HG02884 (cell line): ENCODE measurements around the gene COPZ2.
"Not testable (repeated sequence)": the region's sequence is repeated elsewhere in the genome, so short reads cannot be mapped to it uniquely, and the experiment has no call there.

Experiments
- ATAC-seq: cut with Tn5 transposase; IDR thresholded peaks from one replicate; pipeline ENCODE4 v1.9.1; 2021; ENCODE audit warnings: mild to moderate bottlenecking, moderate library complexity; ENCODE audit not compliant: unreplicated experiment

COPZ2 gene

GRCh38 chr17:48010193-48010592 lies 27.4 kb downstream of the COPZ2 start:
- no peak for ATAC-seq

DNA sequence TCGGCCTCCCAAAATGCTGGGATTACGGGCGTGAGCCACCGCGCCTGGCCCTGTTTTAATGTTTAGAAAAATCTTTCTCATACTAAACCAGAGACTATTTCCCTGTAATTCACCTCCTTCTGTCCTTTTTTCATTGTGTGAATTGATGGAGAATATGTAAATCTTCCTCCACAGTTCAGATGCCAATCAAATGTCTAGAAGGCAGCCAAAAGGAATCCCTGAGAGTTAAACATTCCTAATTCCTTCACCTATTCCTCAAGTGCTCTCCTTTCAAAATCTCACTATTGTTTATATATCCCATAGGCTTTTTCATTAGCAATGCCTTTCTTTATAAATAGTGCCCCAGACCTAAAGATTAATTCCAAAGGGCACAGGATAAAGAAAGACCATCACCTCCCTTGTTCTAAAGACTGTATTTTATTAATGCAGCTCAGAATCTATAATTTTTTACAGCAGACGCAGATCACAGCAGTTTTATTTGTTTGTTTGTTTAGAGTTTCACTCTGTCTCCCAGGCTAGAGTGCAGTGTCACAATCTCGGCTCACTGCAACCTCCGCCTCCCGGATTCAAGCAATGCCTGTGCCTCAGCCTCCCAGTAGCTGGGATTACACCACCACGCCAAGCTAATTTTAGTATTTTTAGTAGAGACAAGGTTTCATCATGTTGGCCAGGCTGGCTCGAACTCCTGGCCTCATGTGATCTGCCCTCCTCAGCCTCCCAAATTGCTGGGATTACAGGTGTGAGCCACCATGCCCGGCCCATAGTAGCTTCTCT lies 30.5 kb downstream of the COPZ2 start:
- ATAC-seq, result no peak

GRCh38 chr17:48004983-48005382 lies 32.6 kb downstream of the COPZ2 start:
- ATAC-seq, result no peak

DNA sequence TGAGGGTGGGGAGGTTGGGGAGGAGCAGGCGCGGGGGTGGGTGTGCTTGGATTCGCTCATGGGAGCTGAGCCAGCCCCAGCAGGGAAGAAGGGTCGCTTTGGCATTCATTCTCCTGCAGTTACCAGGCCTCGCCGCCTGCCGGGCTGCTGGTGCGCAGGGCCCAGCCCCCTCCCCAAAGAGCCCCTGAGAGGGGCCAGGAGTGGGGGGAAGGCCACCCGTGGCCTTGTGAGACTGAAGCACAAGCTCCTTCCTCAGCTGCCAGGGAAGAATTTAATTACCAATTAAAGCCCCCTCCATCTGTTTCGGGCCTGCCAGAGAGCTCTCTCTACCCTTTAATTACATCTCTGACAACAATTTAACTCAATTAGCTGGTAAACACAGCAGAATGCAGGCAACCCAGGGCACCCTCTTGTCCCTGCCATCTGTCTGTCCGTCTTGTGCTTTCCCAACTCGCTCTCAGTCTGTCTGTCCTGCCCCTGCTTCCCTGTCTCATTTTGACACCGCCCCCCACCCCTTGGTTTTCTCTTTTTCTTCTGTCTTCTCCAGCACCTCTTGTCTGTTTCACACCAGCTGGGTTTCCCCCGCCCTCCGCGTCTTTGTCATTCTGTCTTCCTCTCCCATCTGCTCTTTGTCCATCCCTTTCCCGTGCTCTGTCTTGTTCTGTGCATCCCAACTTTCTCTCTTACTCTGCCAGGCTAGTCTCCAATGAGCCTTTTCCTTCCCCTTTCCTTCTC lies 34.0 kb downstream of the COPZ2 start:
- no peak for ATAC-seq

DNA sequence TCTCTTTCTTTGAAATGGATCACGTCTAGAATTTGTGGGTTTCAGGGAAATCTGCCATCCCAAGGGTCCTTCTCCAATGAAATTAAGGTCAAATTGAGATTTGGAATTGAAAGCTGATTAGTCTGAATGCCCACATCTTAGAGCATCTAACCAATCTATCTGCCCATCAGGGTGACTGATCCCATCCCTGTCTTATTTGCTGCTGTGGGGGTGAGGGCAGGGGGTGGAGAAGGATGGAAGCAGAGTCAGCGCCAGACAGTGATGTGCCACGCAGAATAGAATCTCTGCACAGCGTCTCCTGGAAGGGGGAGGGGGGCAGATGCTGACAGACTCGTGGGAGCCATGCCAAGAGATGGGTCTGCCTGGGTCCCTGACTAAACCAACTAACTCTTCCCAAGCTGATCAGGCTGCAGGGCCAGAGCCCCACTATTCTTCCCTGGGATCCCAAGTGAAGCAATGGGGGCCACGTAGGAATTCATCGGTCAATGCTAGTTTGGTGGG lies 34.6 kb downstream of the COPZ2 start:
- ATAC-seq, result no peak

- no peak for ATAC-seq
Observed at GRCh38 chr17:48002266-48002915, 35.2 kb downstream of the COPZ2 start.

GRCh38 chr17:48001657-48002056 lies 35.9 kb downstream of the COPZ2 start:
- ATAC-seq, result not testable (repeated sequence)

GRCh38 chr17:48001197-48001596 lies 36.4 kb downstream of the COPZ2 start:
- ATAC-seq, result no peak

DNA sequence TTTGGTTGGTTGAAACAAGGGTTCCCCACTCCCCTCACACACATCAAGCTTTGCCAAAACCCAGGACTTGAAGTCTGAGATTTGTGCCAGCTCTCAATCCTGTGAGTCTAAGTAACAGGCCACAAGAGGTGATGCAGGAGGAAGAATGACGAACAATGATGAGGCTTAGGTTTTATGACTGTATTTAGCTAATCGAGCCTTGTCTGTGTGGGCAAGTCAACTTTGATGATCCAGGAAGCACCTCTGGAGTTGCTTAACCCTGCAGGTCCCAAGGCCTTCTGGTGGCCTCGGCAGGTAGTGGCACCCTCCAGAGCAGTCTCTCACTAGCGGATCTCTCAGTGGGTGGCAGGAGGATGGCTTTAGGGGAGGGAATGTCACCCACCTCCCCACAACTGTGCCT lies 38.0 kb downstream of the COPZ2 start:
- no peak for ATAC-seq

GRCh38 chr17:47998044-47998443 lies 39.6 kb downstream of the COPZ2 start:
- ATAC-seq, result no peak

DNA sequence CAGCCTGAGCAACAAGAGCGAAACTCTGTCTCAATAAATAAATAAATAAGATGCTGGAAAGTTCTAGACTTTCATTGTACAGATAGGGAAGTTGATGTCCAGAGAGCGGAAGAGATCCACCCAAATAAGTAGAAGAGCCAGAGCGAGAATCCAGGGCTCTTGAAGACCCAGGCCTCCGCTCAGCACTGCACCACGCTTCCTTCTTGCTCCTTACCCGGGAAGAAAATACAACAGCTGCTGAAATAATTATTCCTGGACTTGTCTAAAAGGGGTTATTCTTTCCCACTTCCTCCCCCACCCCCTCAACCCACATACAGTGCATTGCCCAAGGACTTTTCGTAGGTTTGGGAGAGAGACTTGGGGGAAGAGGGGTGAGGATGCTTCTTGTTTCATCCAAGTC lies 40.0 kb downstream of the COPZ2 start:
- no peak for ATAC-seq

GRCh38 chr17:47996201-47996600 lies 41.4 kb downstream of the COPZ2 start:
- ATAC-seq, result no peak

DNA sequence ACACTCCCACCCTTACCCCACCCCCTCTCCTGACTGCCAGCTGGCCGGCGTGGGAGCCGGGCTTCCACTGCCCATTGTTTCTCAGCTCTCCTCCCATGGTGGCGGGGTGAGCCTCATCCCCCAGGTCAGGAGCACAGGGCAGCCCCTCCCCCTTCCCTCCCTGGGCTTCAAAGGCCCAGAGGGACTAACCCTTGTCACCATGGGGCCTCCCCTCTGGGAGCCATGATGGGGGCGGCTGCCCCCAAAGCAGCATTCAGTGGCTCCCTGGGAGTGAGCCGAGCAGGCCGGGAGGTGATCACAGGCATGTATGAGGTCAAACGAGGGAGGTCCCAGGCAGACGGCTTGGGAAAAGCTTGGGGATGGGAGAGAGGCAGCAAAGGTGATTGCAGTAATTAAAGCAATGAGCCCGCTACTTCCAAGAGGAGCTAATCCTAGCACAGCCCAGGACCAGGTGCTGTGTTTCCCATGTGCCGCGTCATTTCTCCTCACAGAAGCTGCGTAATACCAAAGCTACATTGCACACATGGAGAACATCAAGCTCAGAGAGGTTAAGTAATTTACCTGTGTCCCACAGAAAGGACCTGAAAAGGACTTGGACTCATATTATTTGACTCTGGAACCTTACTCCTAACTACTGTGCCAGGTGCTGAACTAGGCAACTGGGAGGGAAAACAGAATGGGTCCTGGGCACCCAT lies 42.2 kb downstream of the COPZ2 start:
- no peak for ATAC-seq

- ATAC-seq, result no peak
Observed at GRCh38 chr17:47994724-47995123, 42.9 kb downstream of the COPZ2 start.

DNA sequence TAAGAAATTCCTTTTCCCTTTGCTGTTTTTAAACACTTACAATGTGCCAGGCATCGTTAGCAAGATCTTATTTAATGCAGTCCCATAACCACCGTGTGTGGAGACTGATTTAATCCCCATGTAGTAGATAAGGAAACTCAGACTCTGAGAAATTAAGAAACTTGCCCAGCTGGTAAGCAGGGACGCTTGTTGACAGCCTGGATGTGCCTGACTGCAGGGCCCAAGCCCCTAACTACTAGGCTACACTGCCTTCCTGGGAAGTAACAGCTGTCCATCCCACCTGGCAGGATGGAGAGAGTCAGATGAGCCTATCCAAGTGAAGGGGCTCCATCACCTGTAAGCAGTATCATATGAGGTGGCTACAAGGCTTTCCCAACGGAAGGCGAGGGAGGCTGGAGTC lies 43.6 kb downstream of the COPZ2 start:
- ATAC-seq, result no peak

GRCh38 chr17:47993031-47993564 lies 44.5 kb downstream of the COPZ2 start:
- ATAC-seq, result no peak

GRCh38 chr17:47992216-47992615 lies 45.4 kb downstream of the COPZ2 start:
- ATAC-seq, result no peak

- no peak for ATAC-seq
Observed at GRCh38 chr17:47990962-47991731, 46.5 kb downstream of the COPZ2 start.

DNA sequence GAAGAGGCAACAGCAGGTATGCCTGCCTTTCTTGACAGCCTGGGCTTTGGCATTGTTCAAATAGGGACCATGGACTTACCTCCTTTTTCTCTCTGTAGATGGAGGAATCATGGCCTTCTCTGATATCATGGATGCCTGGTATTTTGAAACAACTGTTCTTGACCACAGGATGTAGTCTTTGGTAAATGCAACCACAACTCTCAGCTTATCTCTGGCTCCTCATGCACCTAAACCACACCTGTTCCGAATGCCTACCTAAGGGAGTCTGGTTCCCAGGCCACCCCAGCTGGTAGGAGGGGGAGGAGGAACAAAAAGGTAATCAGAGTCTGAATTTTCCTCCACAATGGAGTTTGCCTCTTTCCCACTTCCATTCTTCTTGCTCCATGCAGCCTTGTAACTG lies 47.9 kb downstream of the COPZ2 start:
- ATAC-seq, result no peak

DNA sequence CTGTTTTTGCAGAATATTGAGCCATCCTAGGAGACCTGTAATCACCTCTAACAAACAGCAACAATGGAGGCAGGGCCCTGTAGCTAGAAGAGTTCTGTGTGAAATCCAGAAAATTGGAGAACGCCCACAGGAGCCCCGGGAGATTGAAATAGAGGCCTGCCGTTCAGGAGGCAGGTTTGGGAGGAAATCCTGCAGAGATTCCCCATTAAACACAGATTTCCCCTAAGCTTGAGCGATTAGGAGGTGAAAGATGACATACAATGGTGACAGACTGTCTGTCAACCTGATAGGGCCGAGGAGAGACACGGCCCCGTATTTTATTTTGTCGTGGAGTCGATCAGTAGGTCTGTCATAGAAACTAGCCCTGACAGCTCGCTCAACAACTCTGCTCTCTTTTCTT lies 48.4 kb downstream of the COPZ2 start:
- ATAC-seq, result no peak
